ENCODE data around the gene BLOC1S6. TPM values are rescaled to one million over a fixed set of nuclear protein-coding genes. Genes with fewer than 3 reads are reported as not detected.

Gene BLOC1S6
- total and polyA plus RNA-seq, 4 experiments from 2014 or later = 38.8 to 43.9 (median 41.8) TPM

DNA sequence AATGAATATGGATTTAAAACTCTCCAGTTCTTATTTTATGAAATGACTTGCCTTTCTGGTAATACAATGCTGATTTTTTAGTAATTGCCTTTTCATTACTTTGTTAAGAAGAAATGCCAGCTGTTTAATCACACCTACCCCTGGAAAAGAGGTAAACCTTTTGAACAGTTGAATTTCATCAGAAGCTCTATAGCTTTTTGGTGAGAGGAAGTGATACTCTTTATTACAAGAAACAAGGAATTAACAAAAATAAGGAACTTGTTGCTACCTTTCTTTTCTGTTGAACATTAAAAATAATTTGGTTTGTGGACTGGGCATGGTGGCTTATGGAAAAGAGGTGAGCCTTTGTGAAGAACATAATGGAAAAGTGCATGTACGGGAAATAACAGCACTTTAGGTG lies 19.7 kb downstream of the BLOC1S6 start:
- no peaks in the 10 kb centered on the region for H3K9me3 ChIP-seq (ENCODE audit: control insufficient read depth in 1 of 2, low read length in 2 of 2)
- Mint-ChIP-seq H3K4me1 (peaks cover 0 to 6% (median under 1%) of the 10 kb centered on the region in 4 donors), H3K36me3 (peaks cover 16 to 28% of the 10 kb centered on the region in 2 donors), H3K4me3 (no peak overlapping the region), H3K27ac (no peak overlapping the region), H3K9me3 (no peaks in the 10 kb centered on the region), H3K27me3 (no peaks in the 10 kb centered on the region)
- ChIA-PET CTCF (ENCODE audit: partially characterized antibody) (interaction anchor here (1.4 to 1.9 kb wide), 3 partner anchors 12 to 176 kb away, joined by 3 to 6 read pairs (median 5); no protein-coding TSS in a partner anchor), POLR2A (ENCODE audit: partially characterized antibody) (no interaction called here)
- peaks cover 9% of the 10 kb centered on the region for H3K36me3 ChIP-seq (ENCODE audit: insufficient read depth, low read length)
- no peak for DNase-seq
- no peak overlapping the region for H3K4me3 ChIP-seq (ENCODE audit: low read length in 2 of 2)
- no peak overlapping the region for H3K27ac ChIP-seq (ENCODE audit: low read depth, low read length)
- H3K4me1 ChIP-seq (ENCODE audit: insufficient read depth, low read length) = no peaks in the 10 kb centered on the region
- H3K27me3 ChIP-seq (ENCODE audit: insufficient read depth, low read length) = no peaks in the 10 kb centered on the region
- intact Hi-C loops (cut with micrococcal nuclease) = no loop called here

GRCh38 chr15:45611305-45611704 lies 24.1 kb downstream of the BLOC1S6 start:
- ChIA-PET POLR2A (ENCODE audit: partially characterized antibody) (no interaction called here), CTCF (ENCODE audit: partially characterized antibody) (interaction anchor here (0.7 to 4.1 kb wide), 8 partner anchors 9 to 180 kb away, joined by 3 to 82 read pairs (median 4); partner anchors contain the start of genes BLOC1S6 and SQOR)
- H3K4me3 ChIP-seq (ENCODE audit: low read length in 2 of 2) = no peak overlapping the region
- no peak overlapping the region for H3K4me3 Mint-ChIP-seq
- intact Hi-C loops (cut with micrococcal nuclease) = loop anchor here (5.0 kb wide), 1 partner anchor 484 kb away; the partner anchor contains the start of genes DUOX1 and DUOXA1
- H3K36me3 Mint-ChIP-seq = peaks cover 11 to 14% of the 10 kb centered on the region in 2 donors
- no peak overlapping the region for H3K27ac ChIP-seq (ENCODE audit: low read depth, low read length)
- no peaks in the 10 kb centered on the region for H3K27me3 Mint-ChIP-seq
- H3K4me1 ChIP-seq (ENCODE audit: insufficient read depth, low read length) = no peaks in the 10 kb centered on the region
- no peaks in the 10 kb centered on the region for H3K27me3 ChIP-seq (ENCODE audit: insufficient read depth, low read length)
- no peak for DNase-seq
- H3K27ac Mint-ChIP-seq = no peak overlapping the region
- H3K36me3 ChIP-seq (ENCODE audit: insufficient read depth, low read length) = peaks cover 9% of the 10 kb centered on the region
- H3K4me1 Mint-ChIP-seq = no peaks in the 10 kb centered on the region
- H3K9me3 ChIP-seq (ENCODE audit: control insufficient read depth in 1 of 2, low read length in 2 of 2) = no peaks in the 10 kb centered on the region
- no peaks in the 10 kb centered on the region for H3K9me3 Mint-ChIP-seq

GRCh38 chr15:45612790-45613415 lies 25.7 kb downstream of the BLOC1S6 start:
- Mint-ChIP-seq H3K27ac (peak overlapping the region in 2 of 7 donors; percentile 2 to 22), H3K36me3 (peaks cover 4 to 8% of the 10 kb centered on the region in 2 donors), H3K4me1 (no peaks in the 10 kb centered on the region), H3K4me3 (no peak overlapping the region), H3K9me3 (no peaks in the 10 kb centered on the region), H3K27me3 (no peaks in the 10 kb centered on the region)
- no peak overlapping the region for H3K27ac ChIP-seq (ENCODE audit: low read depth, low read length)
- H3K9me3 ChIP-seq (ENCODE audit: control insufficient read depth in 1 of 2, low read length in 2 of 2) = no peaks in the 10 kb centered on the region
- no peak overlapping the region for H3K4me3 ChIP-seq (ENCODE audit: low read length in 2 of 2)
- H3K27me3 ChIP-seq (ENCODE audit: insufficient read depth, low read length) = no peaks in the 10 kb centered on the region
- intact Hi-C loops (cut with micrococcal nuclease) = loop anchor here (5.0 kb wide), 1 partner anchor 486 kb away; the partner anchor contains the start of genes DUOX1 and DUOXA1
- no peak for DNase-seq
- CTCF ChIA-PET (ENCODE audit: partially characterized antibody) = interaction anchor here (0.7 to 4.1 kb wide), 13 partner anchors 18 to 495 kb away, joined by 3 to 82 read pairs (median 5); partner anchors contain the start of gene BLOC1S6
- peaks cover 4% of the 10 kb centered on the region for H3K36me3 ChIP-seq (ENCODE audit: insufficient read depth, low read length)
- H3K4me1 ChIP-seq (ENCODE audit: insufficient read depth, low read length) = no peaks in the 10 kb centered on the region
- POLR2A ChIA-PET (ENCODE audit: partially characterized antibody) = interaction anchor here (1.0 kb wide), 1 partner anchor 25 kb away, joined by 4 read pairs; the partner anchor contains the start of gene BLOC1S6

GRCh38 chr15:45616901-45617323 lies 29.7 kb downstream of the BLOC1S6 start:
- Histone ChIP-seq H3K4me1 (ENCODE audit: insufficient read depth, low read length) (no peaks in the 10 kb centered on the region), H3K27ac (ENCODE audit: low read depth, low read length) (no peak overlapping the region), H3K27me3 (ENCODE audit: insufficient read depth, low read length) (no peaks in the 10 kb centered on the region), H3K36me3 (ENCODE audit: insufficient read depth, low read length) (no peaks in the 10 kb centered on the region), H3K4me3 (ENCODE audit: low read length in 2 of 2) (no peak overlapping the region), H3K9me3 (ENCODE audit: control insufficient read depth in 1 of 2, low read length in 2 of 2) (no peaks in the 10 kb centered on the region)
- CTCF ChIA-PET (ENCODE audit: partially characterized antibody) = interaction anchor here (2.2 to 2.4 kb wide), 2 partner anchors 160 to 186 kb away, joined by 5 to 7 read pairs; no protein-coding TSS in a partner anchor
- H3K27ac Mint-ChIP-seq = no peak overlapping the region
- intact Hi-C loops (cut with micrococcal nuclease) = no loop called here
- POLR2A ChIA-PET (ENCODE audit: partially characterized antibody) = no interaction called here
- no peaks in the 10 kb centered on the region for H3K27me3 Mint-ChIP-seq
- H3K4me3 Mint-ChIP-seq = no peak overlapping the region
- no peaks in the 10 kb centered on the region for H3K4me1 Mint-ChIP-seq
- no peaks in the 10 kb centered on the region for H3K36me3 Mint-ChIP-seq
- no peak for DNase-seq
- H3K9me3 Mint-ChIP-seq = no peaks in the 10 kb centered on the region

- Mint-ChIP-seq H3K27me3 (no peaks in the 10 kb centered on the region), H3K4me3 (no peak overlapping the region), H3K4me1 (no peaks in the 10 kb centered on the region), H3K9me3 (peaks cover 0 to 8% (median under 1%) of the 10 kb centered on the region in 8 donors), H3K27ac (peak overlapping the region in 2 of 7 donors; percentile 36 to 62), H3K36me3 (no peaks in the 10 kb centered on the region)
- H3K4me3 ChIP-seq (ENCODE audit: low read length in 2 of 2) = no peak overlapping the region
- intact Hi-C loops (cut with micrococcal nuclease) = no loop called here
- POLR2A ChIA-PET (ENCODE audit: partially characterized antibody) = no interaction called here
- CTCF ChIA-PET (ENCODE audit: partially characterized antibody) = no interaction called here
- H3K27ac ChIP-seq (ENCODE audit: low read depth, low read length) = no peak overlapping the region
- no peak for DNase-seq
- no peaks in the 10 kb centered on the region for H3K36me3 ChIP-seq (ENCODE audit: insufficient read depth, low read length)
- no peaks in the 10 kb centered on the region for H3K27me3 ChIP-seq (ENCODE audit: insufficient read depth, low read length)
- H3K9me3 ChIP-seq (ENCODE audit: control insufficient read depth in 1 of 2, low read length in 2 of 2) = no peaks in the 10 kb centered on the region
- no peaks in the 10 kb centered on the region for H3K4me1 ChIP-seq (ENCODE audit: insufficient read depth, low read length)
Measured at GRCh38 chr15:45618813-45619212, 31.6 kb downstream of the BLOC1S6 start.

GRCh38 chr15:45628136-45628535 lies 41.0 kb downstream of the BLOC1S6 start:
- Mint-ChIP-seq H3K4me1 (peaks cover 0 to 5% (median 3%) of the 10 kb centered on the region in 4 donors), H3K27ac (no peak overlapping the region), H3K4me3 (no peak overlapping the region), H3K27me3 (no peaks in the 10 kb centered on the region), H3K9me3 (peaks cover 2 to 39% (median 31%) of the 10 kb centered on the region in 8 donors), H3K36me3 (peaks cover 6 to 12% of the 10 kb centered on the region in 2 donors)
- CTCF ChIA-PET (ENCODE audit: partially characterized antibody) = interaction anchor here (0.8 kb wide), 1 partner anchor 14 kb away, joined by 4 read pairs; no protein-coding TSS in a partner anchor
- Histone ChIP-seq H3K4me1 (ENCODE audit: insufficient read depth, low read length) (no peaks in the 10 kb centered on the region), H3K27me3 (ENCODE audit: insufficient read depth, low read length) (no peaks in the 10 kb centered on the region), H3K27ac (ENCODE audit: low read depth, low read length) (no peak overlapping the region), H3K9me3 (ENCODE audit: control insufficient read depth in 1 of 2, low read length in 2 of 2) (no peaks in the 10 kb centered on the region), H3K4me3 (ENCODE audit: low read length in 2 of 2) (no peak overlapping the region), H3K36me3 (ENCODE audit: insufficient read depth, low read length) (no peaks in the 10 kb centered on the region)
- DNase-seq = no peak
- POLR2A ChIA-PET (ENCODE audit: partially characterized antibody) = no interaction called here
- intact Hi-C loops (cut with micrococcal nuclease) = no loop called here

GRCh38 chr15:45630917-45631691 lies 43.9 kb downstream of the BLOC1S6 start:
- H3K27ac Mint-ChIP-seq = peak overlapping the region in 1 of 7 donors; percentile 57
- CTCF ChIA-PET (ENCODE audit: partially characterized antibody) = no interaction called here
- Histone ChIP-seq H3K36me3 (ENCODE audit: insufficient read depth, low read length) (no peaks in the 10 kb centered on the region), H3K9me3 (ENCODE audit: control insufficient read depth in 1 of 2, low read length in 2 of 2) (no peaks in the 10 kb centered on the region), H3K27me3 (ENCODE audit: insufficient read depth, low read length) (no peaks in the 10 kb centered on the region), H3K4me3 (ENCODE audit: low read length in 2 of 2) (no peak overlapping the region), H3K27ac (ENCODE audit: low read depth, low read length) (no peak overlapping the region), H3K4me1 (ENCODE audit: insufficient read depth, low read length) (peaks cover 10% of the 10 kb centered on the region)
- POLR2A ChIA-PET (ENCODE audit: partially characterized antibody) = interaction anchor here (1.4 kb wide), 1 partner anchor 44 kb away, joined by 3 read pairs; the partner anchor contains the start of gene BLOC1S6
- DNase-seq = no peak
- no peak overlapping the region for H3K4me3 Mint-ChIP-seq
- peaks cover 9 to 21% (median 11%) of the 10 kb centered on the region in 4 donors for H3K4me1 Mint-ChIP-seq
- H3K36me3 Mint-ChIP-seq = peaks cover 9 to 10% of the 10 kb centered on the region in 2 donors
- intact Hi-C loops (cut with micrococcal nuclease) = no loop called here
- no peaks in the 10 kb centered on the region for H3K27me3 Mint-ChIP-seq
- peaks cover 2 to 19% (median 13%) of the 10 kb centered on the region in 8 donors for H3K9me3 Mint-ChIP-seq

Data from CD4-positive, alpha-beta memory T cell (primary cell).